ENCODE data around the gene NSD2. TPM values are rescaled to one million over a fixed set of nuclear protein-coding genes. Genes with fewer than 3 reads are reported as not detected.

NSD2 gene
- total and polyA plus RNA-seq, 2 donors, result 13.8 to 60.5 TPM

- Histone ChIP-seq H3K4me3 (ENCODE audit: low read depth, low read length) (no peak overlapping the region), H3K27ac (ENCODE audit: low read depth) (no peak overlapping the region), H3K4me1 (ENCODE audit: insufficient read depth) (no peaks in the 10 kb centered on the region), H3K36me3 (ENCODE audit: insufficient read depth) (no peaks in the 10 kb centered on the region)
- WGBS, result 91% methylated on average over 5 of the region's 5 CpGs
- DNase-seq (ENCODE audit: extremely low spot score), result no peak
Observed at GRCh38 chr4:1959104-1959384, 87.9 kb downstream of the NSD2 start.

GRCh38 chr4:1960170-1960825 lies 89.1 kb downstream of the NSD2 start:
- no peak overlapping the region for H3K27ac ChIP-seq (ENCODE audit: low read depth)
- 83% methylated on average over 7 of the region's 7 CpGs for WGBS
- no peaks in the 10 kb centered on the region for H3K36me3 ChIP-seq (ENCODE audit: insufficient read depth)

GRCh38 chr4:1961038-1961437 lies 89.8 kb downstream of the NSD2 start:
- no peaks in the 10 kb centered on the region for H3K36me3 ChIP-seq (ENCODE audit: insufficient read depth)
- WGBS, result 95% methylated on average over 15 of the region's 15 CpGs
- no peak overlapping the region for H3K4me3 ChIP-seq (ENCODE audit: low read depth, low read length)
- DNase-seq (ENCODE audit: extremely low spot score), result no peak
- no peaks in the 10 kb centered on the region for H3K4me1 ChIP-seq (ENCODE audit: insufficient read depth)
- H3K27ac ChIP-seq (ENCODE audit: low read depth), result no peak overlapping the region

More at GRCh38 chr4:1960170-1960825, 89.1 kb downstream of the NSD2 start:
- H3K4me3 ChIP-seq (ENCODE audit: low read depth, low read length), result no peak overlapping the region
- no peaks in the 10 kb centered on the region for H3K4me1 ChIP-seq (ENCODE audit: insufficient read depth)
- DNase-seq (ENCODE audit: extremely low spot score), result no peak

GRCh38 chr4:1961563-1961962 lies 90.4 kb downstream of the NSD2 start:
- H3K27ac ChIP-seq (ENCODE audit: low read depth), result no peak overlapping the region
- no peak for DNase-seq (ENCODE audit: extremely low spot score)
- no peaks in the 10 kb centered on the region for H3K4me1 ChIP-seq (ENCODE audit: insufficient read depth)
- no peak overlapping the region for H3K4me3 ChIP-seq (ENCODE audit: low read depth, low read length)
- no peaks in the 10 kb centered on the region for H3K36me3 ChIP-seq (ENCODE audit: insufficient read depth)
- WGBS, result 81% methylated on average over 4 of the region's 4 CpGs

- 90% methylated on average over 4 of the region's 4 CpGs for WGBS
- Histone ChIP-seq H3K36me3 (ENCODE audit: insufficient read depth) (no peaks in the 10 kb centered on the region), H3K27ac (ENCODE audit: low read depth) (no peak overlapping the region), H3K4me1 (ENCODE audit: insufficient read depth) (no peaks in the 10 kb centered on the region), H3K4me3 (ENCODE audit: low read depth, low read length) (no peak overlapping the region)
- DNase-seq (ENCODE audit: extremely low spot score), result no peak
Observed at GRCh38 chr4:1962980-1963379, 91.8 kb downstream of the NSD2 start.

- Histone ChIP-seq H3K4me1 (ENCODE audit: insufficient read depth) (no peaks in the 10 kb centered on the region), H3K27ac (ENCODE audit: low read depth) (no peak overlapping the region), H3K36me3 (ENCODE audit: insufficient read depth) (no peaks in the 10 kb centered on the region), H3K4me3 (ENCODE audit: low read depth, low read length) (no peak overlapping the region)
- no peak for DNase-seq (ENCODE audit: extremely low spot score)
- WGBS, result 77% methylated on average over 6 of the region's 6 CpGs
Observed at GRCh38 chr4:1964443-1964842, 93.2 kb downstream of the NSD2 start.

GRCh38 chr4:1964971-1965370 lies 93.8 kb downstream of the NSD2 start:
- WGBS, result 100% methylated on average over 1 of the region's 1 CpG
- H3K36me3 ChIP-seq (ENCODE audit: insufficient read depth), result no peaks in the 10 kb centered on the region
- no peak overlapping the region for H3K27ac ChIP-seq (ENCODE audit: low read depth)
- H3K4me1 ChIP-seq (ENCODE audit: insufficient read depth), result no peaks in the 10 kb centered on the region
- H3K4me3 ChIP-seq (ENCODE audit: low read depth, low read length), result no peak overlapping the region
- no peak for DNase-seq (ENCODE audit: extremely low spot score)

- DNase-seq (ENCODE audit: extremely low spot score), result no peak
- no peak overlapping the region for H3K27ac ChIP-seq (ENCODE audit: low read depth)
- H3K36me3 ChIP-seq (ENCODE audit: insufficient read depth), result no peaks in the 10 kb centered on the region
- 86% methylated on average over 5 of the region's 5 CpGs for WGBS
- H3K4me3 ChIP-seq (ENCODE audit: low read depth, low read length), result no peak overlapping the region
- no peaks in the 10 kb centered on the region for H3K4me1 ChIP-seq (ENCODE audit: insufficient read depth)
Observed at GRCh38 chr4:1967512-1968149, 96.4 kb downstream of the NSD2 start.

GRCh38 chr4:1968686-1969295 lies 97.6 kb downstream of the NSD2 start:
- DNase-seq (ENCODE audit: extremely low spot score), result no peak
- Histone ChIP-seq H3K36me3 (ENCODE audit: insufficient read depth) (no peaks in the 10 kb centered on the region), H3K4me1 (ENCODE audit: insufficient read depth) (no peaks in the 10 kb centered on the region), H3K4me3 (ENCODE audit: low read depth, low read length) (no peak overlapping the region), H3K27ac (ENCODE audit: low read depth) (no peak overlapping the region)
- WGBS, result 91% methylated on average over 7 of the region's 7 CpGs

GRCh38 chr4:1969928-1970723 lies 98.9 kb downstream of the NSD2 start:
- 95% methylated on average over 17 of the region's 17 CpGs for WGBS
- no peaks in the 10 kb centered on the region for H3K4me1 ChIP-seq (ENCODE audit: insufficient read depth)
- no peak for DNase-seq (ENCODE audit: extremely low spot score)
- H3K4me3 ChIP-seq (ENCODE audit: low read depth, low read length), result no peak overlapping the region
- no peaks in the 10 kb centered on the region for H3K36me3 ChIP-seq (ENCODE audit: insufficient read depth)
- H3K27ac ChIP-seq (ENCODE audit: low read depth), result no peak overlapping the region

GRCh38 chr4:1970926-1971325 lies 99.7 kb downstream of the NSD2 start:
- H3K36me3 ChIP-seq (ENCODE audit: insufficient read depth), result no peaks in the 10 kb centered on the region
- H3K4me1 ChIP-seq (ENCODE audit: insufficient read depth), result no peaks in the 10 kb centered on the region
- WGBS, result 93% methylated on average over 6 of the region's 6 CpGs
- no peak overlapping the region for H3K27ac ChIP-seq (ENCODE audit: low read depth)
- no peak for DNase-seq (ENCODE audit: extremely low spot score)
- no peak overlapping the region for H3K4me3 ChIP-seq (ENCODE audit: low read depth, low read length)

- no peak for DNase-seq (ENCODE audit: extremely low spot score)
- no peak overlapping the region for H3K4me3 ChIP-seq (ENCODE audit: low read depth, low read length)
- no peaks in the 10 kb centered on the region for H3K36me3 ChIP-seq (ENCODE audit: insufficient read depth)
- no peak overlapping the region for H3K27ac ChIP-seq (ENCODE audit: low read depth)
- H3K4me1 ChIP-seq (ENCODE audit: insufficient read depth), result no peaks in the 10 kb centered on the region
- 96% methylated on average over 16 of the region's 16 CpGs for WGBS
Observed at GRCh38 chr4:1971456-1972200, 100.4 kb downstream of the NSD2 start.

GRCh38 chr4:1972414-1972813 lies 101.2 kb downstream of the NSD2 start:
- 93% methylated on average over 10 of the region's 10 CpGs for WGBS
- H3K27ac ChIP-seq (ENCODE audit: low read depth), result no peak overlapping the region
- DNase-seq (ENCODE audit: extremely low spot score), result no peak
- H3K36me3 ChIP-seq (ENCODE audit: insufficient read depth), result peaks cover 3% of the 10 kb centered on the region
- no peaks in the 10 kb centered on the region for H3K4me1 ChIP-seq (ENCODE audit: insufficient read depth)
- H3K4me3 ChIP-seq (ENCODE audit: low read depth, low read length), result no peak overlapping the region
